Ascending aorta (tissue), 2 donors: Measurements from ENCODE around the gene SMPD3. TPM values are rescaled to one million over a fixed set of nuclear protein-coding genes. Genes with fewer than 3 reads are reported as not detected.

Experiments used
- DNase-seq, 2 donors: peaks; one replicate each; pipeline ENCODE4 v3.0.0-alpha.2; 2019; ENCODE audit warnings: low spot score in 2 of 2
- H3K27ac ChIP-seq, 2 donors: fragments of 200-600 bp; sonication (generic); one replicate each; pipeline ENCODE4 v1.5.1; 2016 to 2017; ENCODE audit warnings: mild to moderate bottlenecking in 1 of 2
- H3K27me3 ChIP-seq: fragments of 200-600 bp; sonication (generic); one replicate; pipeline ENCODE4 v1.5.1; 2017
- H3K36me3 ChIP-seq, 2 donors: fragments of 200-600 bp; sonication (generic); one replicate each; pipeline ENCODE4 v1.5.1; 2016
- H3K4me1 ChIP-seq, 2 donors: fragments of 200-600 bp; sonication (generic); one replicate each; pipeline ENCODE4 v1.5.1; 2016 to 2017; ENCODE audit warnings: mild to moderate bottlenecking in 1 of 2
- H3K4me3 ChIP-seq, 2 donors: fragments of 200-600 bp; sonication (generic); one replicate each; pipeline ENCODE4 v1.5.1; 2016 to 2017; ENCODE audit warnings: mild to moderate bottlenecking in 1 of 2
- H3K9me3 ChIP-seq, 2 donors: fragments of 200-600 bp; sonication (generic); one replicate each; pipeline ENCODE4 v1.5.1; 2016
- CTCF ChIP-seq, 3 experiments: fragments of 200-600 bp in 2 of 3; fragments of 450-650 bp in 1 of 3; sonication (generic) in 2 of 3; IDR thresholded peaks; one replicate each; pipeline ENCODE4 v1.5.1; 2016 to 2019; ENCODE audit warnings: antibody characterized with exemption in 3 of 3, mild to moderate bottlenecking in 1 of 3, moderate library complexity in 1 of 3
- intact Hi-C: fragments of 100-400 bp; cut with DNase I; formaldehyde crosslinking; loops from one replicate; pipeline ENCODE4 v1.15.1; 2023
- total RNA-seq: library from RNA; depleted of rRNA; stranded (reverse); fragments of >200 nt; gene quantifications from one replicate; pipeline ENCODE4 v1.1.0, GENCODE V29; 2016

The SMPD3 gene
- total RNA-seq, 1 donor from 2014 or later, result not detected

- Histone ChIP-seq H3K27me3 (no peaks in the 10 kb centered on the region), H3K36me3 (no peaks in the 10 kb centered on the region), H3K9me3 (no peaks in the 10 kb centered on the region), H3K4me1 (no peaks in the 10 kb centered on the region), H3K27ac (no peak overlapping the region), H3K4me3 (no peak overlapping the region)
- intact Hi-C loops, result no loop called here
- no peak for DNase-seq
- TF ChIP-seq CTCF (IDR thresholded peaks at IDR 0.05), result no peak
Measured at GRCh38 chr16:68375801-68376536, 72.3 kb downstream of the SMPD3 start.

- no peak for DNase-seq
- no peak overlapping the region for H3K4me3 ChIP-seq
- H3K36me3 ChIP-seq, result no peaks in the 10 kb centered on the region
- intact Hi-C loops, result no loop called here
- no peak overlapping the region for H3K27ac ChIP-seq
- H3K9me3 ChIP-seq, result no peaks in the 10 kb centered on the region
- TF ChIP-seq CTCF (IDR thresholded peaks at IDR 0.05), result no peak
- no peaks in the 10 kb centered on the region for H3K4me1 ChIP-seq
- H3K27me3 ChIP-seq, result no peaks in the 10 kb centered on the region
Measured at GRCh38 chr16:68374961-68375660, 73.2 kb downstream of the SMPD3 start.

- Histone ChIP-seq H3K36me3 (no peaks in the 10 kb centered on the region), H3K27me3 (no peaks in the 10 kb centered on the region), H3K4me3 (no peak overlapping the region), H3K27ac (no peak overlapping the region), H3K4me1 (no peaks in the 10 kb centered on the region), H3K9me3 (no peaks in the 10 kb centered on the region)
- no peak for TF ChIP-seq CTCF (IDR thresholded peaks at IDR 0.05)
- intact Hi-C loops, result no loop called here
- DNase-seq, result no peak
Measured at GRCh38 chr16:68374246-68374805, 74.0 kb downstream of the SMPD3 start.

GRCh38 chr16:68373528-68374245, 74.6 kb downstream of the SMPD3 start:
- Histone ChIP-seq H3K27me3 (no peaks in the 10 kb centered on the region), H3K27ac (no peak overlapping the region), H3K4me3 (no peak overlapping the region), H3K4me1 (no peaks in the 10 kb centered on the region), H3K36me3 (no peaks in the 10 kb centered on the region), H3K9me3 (no peaks in the 10 kb centered on the region)
- no peak for TF ChIP-seq CTCF (IDR thresholded peaks at IDR 0.05)
- intact Hi-C loops, result no loop called here
- no peak for DNase-seq

- Histone ChIP-seq H3K27ac (no peak overlapping the region), H3K27me3 (no peaks in the 10 kb centered on the region), H3K4me1 (no peaks in the 10 kb centered on the region), H3K36me3 (no peaks in the 10 kb centered on the region), H3K4me3 (no peak overlapping the region), H3K9me3 (no peaks in the 10 kb centered on the region)
- TF ChIP-seq CTCF (IDR thresholded peaks at IDR 0.05), result no peak
- DNase-seq, result no peak
- intact Hi-C loops, result no loop called here
Measured at GRCh38 chr16:68372806-68373205, 75.5 kb downstream of the SMPD3 start.
